CD4-positive, alpha-beta T cell (primary cell): Measurements from ENCODE around the gene MTHFS. TPM values are rescaled to one million over a fixed set of nuclear protein-coding genes. Genes with fewer than 3 reads are reported as not detected.

ENCODE experiments used
- ATAC-seq: fragments of 200-7000 bp; cut with Tn5 transposase; one replicate; pipeline ENCODE4 v1.10.0; 2022; ENCODE audit warnings: mild to moderate bottlenecking; ENCODE audit not compliant: poor library complexity
- CTCF ChIA-PET: fragments of 350-600 bp; sonication (Branson Sonifier 250); formaldehyde crosslinking; loops from one replicate; lab custom pipeline; 2021; ENCODE audit warnings: antibody characterized with exemption, inconsistent platforms; lab: Charles Lee
- POLR2A ChIA-PET: fragments of 350-600 bp; sonication (Branson Sonifier 250); formaldehyde crosslinking; loops from one replicate; lab custom pipeline; 2021; ENCODE audit warnings: antibody characterized with exemption, inconsistent platforms; lab: Charles Lee
- DNase-seq, 14 experiments: peaks; one replicate each; pipeline ENCODE4 v3.0.0-alpha.2; 2013 to 2020; ENCODE audit warnings: mixed read lengths in 2 of 14
- H3K27ac ChIP-seq, 2 donors: one replicate each; pipeline versions ENCODE4 v1.5.1 to v1.7.0; 2013; ENCODE audit warnings: low read length in 2 of 2, low read depth in 1 of 2, mild to moderate bottlenecking in 1 of 2
- H3K27me3 ChIP-seq, 2 experiments: 1 replicate in 1 of 2; 2 replicates in 1 of 2; pipeline versions ENCODE4 v1.6.1 to v1.7.0; 2013; ENCODE audit warnings: low read length in 2 of 2, control low read depth in 1 of 2, mild to moderate bottlenecking in 1 of 2, moderate library complexity in 1 of 2; ENCODE audit not compliant: insufficient read depth in 2 of 2, control insufficient read depth in 1 of 2
- H3K36me3 ChIP-seq: one replicate; pipeline ENCODE4 v1.6.1; 2013; ENCODE audit warnings: low read length, control low read depth; ENCODE audit not compliant: insufficient read depth
- H3K4me1 ChIP-seq: one replicate; pipeline ENCODE4 v1.6.1; 2013; ENCODE audit warnings: low read length, control low read depth; ENCODE audit not compliant: insufficient read depth
- H3K4me3 ChIP-seq: one replicate; pipeline ENCODE4 v1.5.1; 2013; ENCODE audit warnings: mild to moderate bottlenecking, low read length, moderate library complexity
- H3K9me3 ChIP-seq, 2 experiments: 1 replicate in 1 of 2; 2 replicates in 1 of 2; pipeline versions ENCODE4 v1.6.1 to v1.7.0; 2013; ENCODE audit warnings: low read length in 2 of 2, mild to moderate bottlenecking in 2 of 2, control low read depth in 1 of 2, moderate library complexity in 1 of 2; ENCODE audit not compliant: control insufficient read depth in 1 of 2, insufficient read depth in 1 of 2
- H3K27ac Mint-ChIP-seq: one replicate; pipeline ENCODE4 v1.8.0; 2020; ENCODE audit warnings: mixed read lengths
- H3K27me3 Mint-ChIP-seq: one replicate; pipeline ENCODE4 v1.8.0; 2021; ENCODE audit warnings: mixed read lengths
- H3K36me3 Mint-ChIP-seq: one replicate; pipeline ENCODE4 v1.8.0; 2021; ENCODE audit warnings: low read depth, mixed read lengths
- H3K4me1 Mint-ChIP-seq: one replicate; pipeline ENCODE4 v1.8.0; 2021; ENCODE audit warnings: low read depth, mixed read lengths
- H3K4me3 Mint-ChIP-seq: one replicate; pipeline ENCODE4 v1.8.0; 2020; ENCODE audit warnings: mild to moderate bottlenecking, mixed read lengths
- H3K9me3 Mint-ChIP-seq: one replicate; pipeline ENCODE4 v1.8.0; 2020; ENCODE audit warnings: mixed read lengths
- intact Hi-C, 2 experiments: fragments of 100-400 bp; cut with DNase I in 1 of 2; cut with micrococcal nuclease in 1 of 2; formaldehyde crosslinking; loops; one replicate each; pipeline versions ENCODE4 v1.15.1 to v1.9.0; 2023 to 2025; cut with DNase I, micrococcal nuclease
- total RNA-seq, 174 experiments: library from RNA in 2 of 174; stranded (reverse) in 2 of 174; gene quantifications; one replicate each; pipeline ENCODE4 v1.2.3 and lab custom pipeline; 2021 to 2026
- TF ChIP-seq, protein P1 (sequence below): fragments of 200-600 bp; IDR thresholded peaks from one replicate; pipeline ENCODE4 v1.8.0; 2022; ENCODE audit warnings: antibody characterized with exemption, mild to moderate bottlenecking

MTHFS gene
- total RNA-seq, 2 experiments from 2014 or later = 9.1 to 9.8 TPM

DNA sequence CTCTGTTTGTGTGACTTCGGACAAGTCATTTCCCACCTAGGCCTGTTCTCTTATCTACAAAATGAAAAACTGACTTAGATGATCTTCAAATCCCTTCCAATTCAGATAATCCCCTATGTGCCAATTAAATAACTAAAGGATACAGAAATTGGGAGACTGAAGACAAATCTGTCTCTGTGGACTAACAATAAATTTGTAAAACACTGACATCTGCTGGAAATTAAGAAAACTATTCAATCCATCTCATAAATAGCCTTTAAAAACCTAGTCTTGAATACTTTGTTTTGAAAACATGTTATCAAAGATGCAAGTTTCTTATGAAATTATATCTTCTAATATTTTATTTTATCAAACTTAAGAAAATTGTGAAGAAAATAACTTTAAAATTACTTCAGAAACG is 38.3 kb downstream of the MTHFS start:
- H3K9me3 Mint-ChIP-seq = no peaks in the 10 kb centered on the region
- Histone ChIP-seq H3K36me3 (peaks cover 9% of the 10 kb centered on the region), H3K4me1 (no peaks in the 10 kb centered on the region), H3K27me3 (no peaks in the 10 kb centered on the region), H3K4me3 (no peak overlapping the region), H3K9me3 (no peaks in the 10 kb centered on the region), H3K27ac (no peak overlapping the region)
- ChIA-PET CTCF (no interaction called here), POLR2A (no interaction called here)
- ATAC-seq (no peak), DNase-seq (no peak)
- TF ChIP-seq, protein P1, sequence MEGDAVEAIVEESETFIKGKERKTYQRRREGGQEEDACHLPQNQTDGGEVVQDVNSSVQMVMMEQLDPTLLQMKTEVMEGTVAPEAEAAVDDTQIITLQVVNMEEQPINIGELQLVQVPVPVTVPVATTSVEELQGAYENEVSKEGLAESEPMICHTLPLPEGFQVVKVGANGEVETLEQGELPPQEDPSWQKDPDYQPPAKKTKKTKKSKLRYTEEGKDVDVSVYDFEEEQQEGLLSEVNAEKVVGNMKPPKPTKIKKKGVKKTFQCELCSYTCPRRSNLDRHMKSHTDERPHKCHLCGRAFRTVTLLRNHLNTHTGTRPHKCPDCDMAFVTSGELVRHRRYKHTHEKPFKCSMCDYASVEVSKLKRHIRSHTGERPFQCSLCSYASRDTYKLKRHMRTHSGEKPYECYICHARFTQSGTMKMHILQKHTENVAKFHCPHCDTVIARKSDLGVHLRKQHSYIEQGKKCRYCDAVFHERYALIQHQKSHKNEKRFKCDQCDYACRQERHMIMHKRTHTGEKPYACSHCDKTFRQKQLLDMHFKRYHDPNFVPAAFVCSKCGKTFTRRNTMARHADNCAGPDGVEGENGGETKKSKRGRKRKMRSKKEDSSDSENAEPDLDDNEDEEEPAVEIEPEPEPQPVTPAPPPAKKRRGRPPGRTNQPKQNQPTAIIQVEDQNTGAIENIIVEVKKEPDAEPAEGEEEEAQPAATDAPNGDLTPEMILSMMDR = no peak
- peaks cover 35% of the 10 kb centered on the region for H3K4me1 Mint-ChIP-seq
- no peaks in the 10 kb centered on the region for H3K27me3 Mint-ChIP-seq
- no peak overlapping the region for H3K4me3 Mint-ChIP-seq
- no peak overlapping the region for H3K27ac Mint-ChIP-seq
- peaks cover 45% of the 10 kb centered on the region for H3K36me3 Mint-ChIP-seq
- intact Hi-C loops = loop anchor here in 1 of 2 experiments (10.0 kb wide), 1 partner anchor 554 kb away; no protein-coding TSS in a partner anchor

DNA sequence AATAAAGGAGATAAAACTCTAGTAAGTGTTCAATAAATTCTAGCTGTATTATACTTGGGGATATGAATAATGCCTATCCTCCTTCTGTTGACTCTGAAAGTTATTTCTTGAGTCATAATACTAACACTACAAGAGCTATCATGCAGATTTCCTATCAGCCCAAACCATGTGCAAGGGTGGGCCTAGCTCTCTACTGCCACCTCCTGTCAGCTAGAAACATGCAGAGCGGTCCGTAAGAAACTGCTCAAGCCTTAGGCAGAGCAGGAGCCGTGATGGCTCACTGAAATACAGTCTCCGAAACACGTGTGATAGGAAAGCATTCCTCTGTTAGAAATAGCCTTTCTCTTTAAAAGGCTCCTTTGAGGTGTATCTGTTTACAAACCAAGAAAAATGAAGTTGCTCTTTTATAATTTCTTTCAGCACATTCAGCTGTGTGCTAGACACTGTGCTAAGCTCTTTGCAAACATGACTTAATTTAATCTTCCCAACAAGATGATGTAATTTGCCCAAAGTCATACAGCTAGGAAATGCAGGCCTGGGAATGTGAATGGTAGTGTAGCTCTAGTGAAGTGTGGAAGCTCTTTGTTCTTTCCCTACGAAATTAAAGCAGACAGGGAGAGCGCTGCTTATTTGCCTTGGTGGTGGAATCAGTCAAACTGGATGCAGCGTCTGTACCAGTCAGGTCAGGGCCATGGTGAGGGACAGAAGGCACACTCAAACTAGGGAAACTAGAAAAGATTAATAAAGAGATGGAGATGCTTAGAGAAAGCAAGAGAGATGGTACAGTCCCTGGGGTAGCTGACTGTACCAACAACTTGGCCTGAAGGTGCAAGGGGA is 43.1 kb downstream of the MTHFS start:
- DNase-seq = peak; percentile 35 to 79 (median 46)
- no peaks in the 10 kb centered on the region for H3K27me3 Mint-ChIP-seq
- Histone ChIP-seq H3K4me3 (no peak overlapping the region), H3K27me3 (no peaks in the 10 kb centered on the region), H3K27ac (no peak overlapping the region), H3K4me1 (no peaks in the 10 kb centered on the region), H3K9me3 (no peaks in the 10 kb centered on the region), H3K36me3 (peaks cover 13% of the 10 kb centered on the region)
- TF ChIP-seq, protein P1 = peak; percentile 98
- POLR2A ChIA-PET = interaction anchor here (1.1 to 2.0 kb wide), 6 partner anchors 15 to 543 kb away, joined by 3 to 10 read pairs (median 4); partner anchors contain the start of genes MTHFS and TMED3
- intact Hi-C loops = loop anchor here (1.0 to 10.0 kb wide), 5 partner anchors 139 to 549 kb away; no protein-coding TSS in a partner anchor
- ATAC-seq = peak; percentile 99
- H3K9me3 Mint-ChIP-seq = no peaks in the 10 kb centered on the region
- peaks cover 55% of the 10 kb centered on the region for H3K36me3 Mint-ChIP-seq
- CTCF ChIA-PET = interaction anchor here (0.6 to 2.9 kb wide), 12 partner anchors 9 to 514 kb away, joined by 3 to 17 read pairs (median 4); no protein-coding TSS in a partner anchor
- peak overlapping the region; percentile 22 for H3K27ac Mint-ChIP-seq
- H3K4me3 Mint-ChIP-seq = no peak overlapping the region
- H3K4me1 Mint-ChIP-seq = peaks cover 25% of the 10 kb centered on the region

DNA sequence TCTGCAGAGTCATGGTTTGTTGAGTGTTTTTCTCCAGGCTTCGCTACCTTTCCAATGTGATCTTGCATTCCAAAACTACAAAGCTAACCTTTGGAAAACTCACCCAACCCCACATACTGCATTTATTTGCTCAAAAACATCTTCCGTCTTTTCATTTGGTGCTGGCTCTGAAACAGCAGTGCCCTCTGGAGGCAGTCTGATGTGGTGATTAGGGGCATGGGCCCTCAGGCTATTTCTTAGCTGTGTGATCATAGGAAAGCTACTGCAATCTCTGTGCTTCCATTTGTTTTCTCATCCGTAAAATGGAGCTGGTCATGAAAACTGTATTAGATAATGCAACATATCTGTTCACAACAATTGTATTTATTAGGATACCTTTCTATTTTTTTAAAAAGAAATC is 47.0 kb downstream of the MTHFS start:
- ChIA-PET CTCF (interaction anchor here (1.1 to 1.5 kb wide), 3 partner anchors 16 to 210 kb away, joined by 3 read pairs; partner anchors contain the start of gene ZFAND6), POLR2A (no interaction called here)
- H3K4me1 Mint-ChIP-seq = peaks cover 34% of the 10 kb centered on the region
- no peaks in the 10 kb centered on the region for H3K4me1 ChIP-seq
- TF ChIP-seq, protein P1 = peak; percentile 18
- H3K4me3 ChIP-seq = no peak overlapping the region
- peaks cover 72% of the 10 kb centered on the region for H3K36me3 Mint-ChIP-seq
- no peak overlapping the region for H3K4me3 Mint-ChIP-seq
- peak; percentile 30 for ATAC-seq
- H3K27ac Mint-ChIP-seq = no peak overlapping the region
- H3K36me3 ChIP-seq = peaks cover 36% of the 10 kb centered on the region
- H3K27ac ChIP-seq = no peak overlapping the region
- no peaks in the 10 kb centered on the region for H3K9me3 ChIP-seq
- intact Hi-C loops = loop anchor here in 1 of 2 experiments (10.0 kb wide), 1 partner anchor 545 kb away; no protein-coding TSS in a partner anchor
- no peaks in the 10 kb centered on the region for H3K27me3 ChIP-seq
- peak in 3 of 14 experiments; percentile 10 to 26 (median 25) for DNase-seq
- no peaks in the 10 kb centered on the region for H3K27me3 Mint-ChIP-seq
- no peaks in the 10 kb centered on the region for H3K9me3 Mint-ChIP-seq
